Kidney (tissue), 14 donors: ENCODE results near the gene IFIH1. TPM values are rescaled to one million over a fixed set of nuclear protein-coding genes. Genes with fewer than 3 reads are reported as not detected.

ENCODE experiments used
- DNase-seq, 5 donors: peaks; one replicate each; pipeline ENCODE4 v3.0.0-alpha.2; 2013 to 2020
- FAIRE-seq: peaks from 2 replicates; lab custom pipeline; 2012; peaks lifted over from hg19 to GRCh38; lab: Jason Lieb, UNC
- H3K27ac ChIP-seq, 2 donors: one replicate each; pipeline ENCODE4 v1.7.0; 2013; ENCODE audit warnings: low read depth in 2 of 2, low read length in 2 of 2, inconsistent platforms in 1 of 2
- H3K27me3 ChIP-seq: one replicate; pipeline ENCODE4 v1.7.1; 2013; ENCODE audit warnings: low read length, inconsistent platforms; ENCODE audit not compliant: control insufficient read depth, insufficient read depth
- H3K36me3 ChIP-seq, 3 donors: one replicate each; pipeline versions ENCODE4 v1.7.0 to v1.7.1; 2013; ENCODE audit warnings: low read length in 3 of 3, control low read depth in 1 of 3, inconsistent platforms in 1 of 3; ENCODE audit not compliant: insufficient read depth in 3 of 3, control insufficient read depth in 2 of 3
- H3K4me1 ChIP-seq, 3 donors: one replicate each; pipeline versions ENCODE4 v1.7.0 to v1.7.1; 2013; ENCODE audit warnings: low read length in 3 of 3, inconsistent platforms in 1 of 3, low read depth in 1 of 3; ENCODE audit not compliant: control insufficient read depth in 2 of 3, insufficient read depth in 2 of 3
- H3K4me3 ChIP-seq, 3 donors: one replicate each; pipeline versions ENCODE4 v1.7.0 to v1.8.1; 2013; ENCODE audit warnings: low read length in 3 of 3, control low read depth in 1 of 3, inconsistent platforms in 1 of 3
- H3K9ac ChIP-seq, 3 donors: one replicate each; pipeline versions ENCODE4 v1.7.0 to v1.7.1; 2013; ENCODE audit warnings: low read length in 3 of 3, control low read depth in 1 of 3, inconsistent platforms in 1 of 3
- H3K9me3 ChIP-seq, 3 donors: one replicate each; pipeline versions ENCODE4 v1.7.0 to v1.7.1; 2013; ENCODE audit warnings: low read length in 3 of 3, control low read depth in 1 of 3, inconsistent platforms in 1 of 3; ENCODE audit not compliant: control insufficient read depth in 2 of 3, insufficient read depth in 1 of 3
- intact Hi-C: fragments of 100-400 bp; cut with DNase I; formaldehyde crosslinking; loops from one replicate; pipeline ENCODE4 v1.11.1; 2022
- polyA plus RNA-seq: library from polyadenylated mRNA; stranded (reverse); fragments of 350-450 nt; fragmentation: Illumina TruSeq; extraction: RNeasy Lipid Tissue Mini Kit (QIAGEN cat#74804); gene quantifications from one replicate; pipeline ENCODE4 v1.2.3, GENCODE V29; 2014; ENCODE audit warnings: low read depth, low replicate concordance; ENCODE audit not compliant: insufficient read depth
- total RNA-seq: library from RNA; stranded (reverse); fragmentation: NEBNext Ultra II Directional; extraction: Animal tissue kit (Norgen Biotek cat#: 25700); gene quantifications from one replicate; pipeline ENCODE4 v1.2.1, GENCODE V29; 2021
- TF ChIP-seq, protein P1 (sequence below): IDR thresholded peaks from 3 replicates; pipeline ENCODE4 v1.5.1; 2012; ENCODE audit warnings: mild to moderate bottlenecking, moderate library complexity, borderline replicate concordance; ENCODE audit not compliant: insufficient read depth; ENCODE audit errors: extremely low read depth
- donor health status: control.
- donor health status: control.
- donor health status: control.
- donor health status: control.
- donor health status: control.
- donor health status: DM: yes; HTN: yes; CAD: no.
- donor health status: Normal renal cell carcinoma (clear cell type).

IFIH1 gene
- total and polyA plus RNA-seq, 2 donors from 2014 or later, result 11.3 to 21.6 TPM

DNA sequence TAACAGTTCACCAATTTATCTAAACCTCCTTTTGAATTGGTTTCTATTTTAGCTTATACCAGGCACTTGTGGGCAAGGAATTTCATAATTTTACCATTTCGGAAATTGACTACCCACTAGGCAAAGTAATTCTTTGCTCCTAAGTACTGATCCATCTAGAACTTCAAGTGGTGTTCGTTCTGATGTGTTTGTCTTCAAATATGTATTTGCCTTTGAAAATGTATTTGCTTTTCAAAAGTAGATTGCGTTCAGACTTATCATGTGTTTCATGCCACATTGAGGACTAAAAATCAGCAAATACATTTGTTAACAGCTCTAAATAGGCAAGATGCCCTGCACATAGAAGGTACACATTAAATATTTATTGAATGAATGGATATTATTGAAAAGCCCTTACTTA is 26.7 kb downstream of the IFIH1 start:
- H3K27me3 ChIP-seq, result no peaks in the 10 kb centered on the region
- no peak for FAIRE-seq
- no peaks in the 10 kb centered on the region for H3K36me3 ChIP-seq
- no peaks in the 10 kb centered on the region for H3K9me3 ChIP-seq
- H3K27ac ChIP-seq, result no peak overlapping the region
- no peak overlapping the region for H3K9ac ChIP-seq
- no peaks in the 10 kb centered on the region for H3K4me1 ChIP-seq
- intact Hi-C loops, result no loop called here
- no peak for DNase-seq
- TF ChIP-seq, protein P1, sequence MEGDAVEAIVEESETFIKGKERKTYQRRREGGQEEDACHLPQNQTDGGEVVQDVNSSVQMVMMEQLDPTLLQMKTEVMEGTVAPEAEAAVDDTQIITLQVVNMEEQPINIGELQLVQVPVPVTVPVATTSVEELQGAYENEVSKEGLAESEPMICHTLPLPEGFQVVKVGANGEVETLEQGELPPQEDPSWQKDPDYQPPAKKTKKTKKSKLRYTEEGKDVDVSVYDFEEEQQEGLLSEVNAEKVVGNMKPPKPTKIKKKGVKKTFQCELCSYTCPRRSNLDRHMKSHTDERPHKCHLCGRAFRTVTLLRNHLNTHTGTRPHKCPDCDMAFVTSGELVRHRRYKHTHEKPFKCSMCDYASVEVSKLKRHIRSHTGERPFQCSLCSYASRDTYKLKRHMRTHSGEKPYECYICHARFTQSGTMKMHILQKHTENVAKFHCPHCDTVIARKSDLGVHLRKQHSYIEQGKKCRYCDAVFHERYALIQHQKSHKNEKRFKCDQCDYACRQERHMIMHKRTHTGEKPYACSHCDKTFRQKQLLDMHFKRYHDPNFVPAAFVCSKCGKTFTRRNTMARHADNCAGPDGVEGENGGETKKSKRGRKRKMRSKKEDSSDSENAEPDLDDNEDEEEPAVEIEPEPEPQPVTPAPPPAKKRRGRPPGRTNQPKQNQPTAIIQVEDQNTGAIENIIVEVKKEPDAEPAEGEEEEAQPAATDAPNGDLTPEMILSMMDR, result no peak
- H3K4me3 ChIP-seq, result no peak overlapping the region

DNA sequence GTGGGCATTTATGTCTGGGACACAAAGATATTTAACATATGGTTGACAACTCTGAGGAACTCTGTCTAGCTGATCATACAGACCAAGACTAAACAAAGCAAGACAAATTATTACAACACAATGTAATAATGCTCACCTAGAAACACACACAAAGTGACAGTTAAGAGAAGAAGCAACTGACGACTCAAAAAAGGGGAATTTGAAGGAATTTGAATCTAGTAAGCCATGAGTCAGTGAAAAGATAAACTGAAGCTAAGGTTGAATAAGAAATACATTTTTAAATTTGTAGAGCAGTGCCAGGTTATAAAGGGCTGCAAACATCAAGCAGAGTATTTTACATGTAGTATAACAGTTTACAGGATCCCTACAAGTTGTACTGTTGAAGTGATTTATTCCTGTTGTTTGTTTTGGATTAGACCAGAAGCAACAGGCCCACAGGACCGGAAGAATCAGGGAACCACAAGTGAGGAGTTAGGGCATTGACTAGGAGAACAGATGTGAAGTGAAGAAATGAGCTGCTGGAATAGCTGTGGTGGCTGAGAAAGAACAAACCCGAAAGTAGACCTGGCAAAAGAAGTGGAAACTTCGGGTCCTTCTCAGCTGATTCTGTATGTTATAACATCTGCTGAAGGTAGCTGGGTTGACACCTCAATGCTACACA is 35.6 kb downstream of the IFIH1 start:
- no peak overlapping the region for H3K9ac ChIP-seq
- no peaks in the 10 kb centered on the region for H3K27me3 ChIP-seq
- H3K4me3 ChIP-seq, result no peak overlapping the region
- no peaks in the 10 kb centered on the region for H3K4me1 ChIP-seq
- H3K9me3 ChIP-seq, result no peaks in the 10 kb centered on the region
- DNase-seq, result peak in 1 of 5 donors; percentile 14
- FAIRE-seq, result no peak
- no peak overlapping the region for H3K27ac ChIP-seq
- intact Hi-C loops, result no loop called here
- TF ChIP-seq, protein P1, result no peak
- peaks cover 0 to 5% (median 3%) of the 10 kb centered on the region in 3 donors for H3K36me3 ChIP-seq

DNA sequence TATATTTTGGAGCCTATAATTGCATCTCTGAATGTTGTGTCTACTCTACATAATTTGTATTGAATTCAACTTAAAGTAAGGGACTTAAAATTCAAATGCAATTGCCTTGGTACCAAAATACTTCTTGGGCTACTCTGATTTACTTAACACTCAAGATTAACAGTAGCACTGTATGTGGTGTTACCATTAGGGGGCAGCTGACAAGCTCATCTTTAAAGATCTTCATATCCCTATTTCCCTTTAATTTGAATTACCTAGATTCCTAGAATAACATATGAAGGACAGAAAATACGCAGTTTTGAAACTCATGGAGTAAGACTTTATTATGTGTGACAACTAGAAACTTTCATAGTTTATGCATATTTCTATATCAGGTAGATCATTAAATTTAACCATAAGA is 37.8 kb downstream of the IFIH1 start:
- H3K36me3 ChIP-seq, result peaks cover 0 to 9% (median 5%) of the 10 kb centered on the region in 3 donors
- TF ChIP-seq, protein P1, result no peak
- H3K9me3 ChIP-seq, result no peaks in the 10 kb centered on the region
- no peak overlapping the region for H3K27ac ChIP-seq
- DNase-seq, result no peak
- FAIRE-seq, result no peak
- no peak overlapping the region for H3K9ac ChIP-seq
- H3K4me3 ChIP-seq, result no peak overlapping the region
- H3K27me3 ChIP-seq, result no peaks in the 10 kb centered on the region
- intact Hi-C loops, result no loop called here
- H3K4me1 ChIP-seq, result no peaks in the 10 kb centered on the region

- H3K9me3 ChIP-seq, result no peaks in the 10 kb centered on the region
- no peak overlapping the region for H3K27ac ChIP-seq
- TF ChIP-seq, protein P1, result no peak
- H3K36me3 ChIP-seq, result peaks cover 0 to 9% (median 4%) of the 10 kb centered on the region in 3 donors
- no peak for DNase-seq
- no peaks in the 10 kb centered on the region for H3K4me1 ChIP-seq
- no peak overlapping the region for H3K4me3 ChIP-seq
- no peak for FAIRE-seq
- intact Hi-C loops, result no loop called here
- H3K9ac ChIP-seq, result no peak overlapping the region
- no peaks in the 10 kb centered on the region for H3K27me3 ChIP-seq
Observed at GRCh38 chr2:162277381-162277780, 41.1 kb downstream of the IFIH1 start.
